GM19351 (cell line): ENCODE results near the gene VRK2.
"Not testable (repeated sequence)": the region's sequence is repeated elsewhere in the genome, so short reads cannot be mapped to it uniquely, and the experiment has no call there.

Experiments used
- ATAC-seq: cut with Tn5 transposase; IDR thresholded peaks from one replicate; pipeline ENCODE4 v1.9.1; 2021; ENCODE audit warnings: mild to moderate bottlenecking, moderate library complexity; ENCODE audit not compliant: unreplicated experiment

VRK2 gene

DNA sequence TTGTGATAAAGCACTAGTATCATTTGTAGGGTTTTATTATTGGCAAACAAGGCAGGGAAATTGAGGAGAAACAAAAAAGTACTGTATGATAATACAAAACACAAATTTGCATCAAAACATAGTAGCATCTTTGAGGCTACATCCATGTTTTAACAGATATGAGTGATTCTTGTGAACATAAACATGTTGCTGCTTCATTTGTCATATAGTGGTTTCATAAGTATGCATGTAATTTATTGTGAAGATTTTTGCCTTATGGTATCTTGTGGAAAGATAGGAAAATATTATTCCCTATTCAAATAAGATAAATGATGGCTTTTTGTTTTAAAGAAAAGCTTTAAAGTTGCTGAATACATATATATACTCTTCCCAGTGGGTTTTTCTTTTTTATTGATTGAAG, 60.3 kb downstream of the VRK2 start:
- no peak for ATAC-seq

- ATAC-seq, result no peak
Measured at GRCh38 chr2:58107803-58108710, 61.5 kb downstream of the VRK2 start.

- ATAC-seq, result no peak
Measured at GRCh38 chr2:58109481-58109880, 62.9 kb downstream of the VRK2 start.

- no peak for ATAC-seq
Measured at GRCh38 chr2:58110765-58111164, 64.2 kb downstream of the VRK2 start.

DNA sequence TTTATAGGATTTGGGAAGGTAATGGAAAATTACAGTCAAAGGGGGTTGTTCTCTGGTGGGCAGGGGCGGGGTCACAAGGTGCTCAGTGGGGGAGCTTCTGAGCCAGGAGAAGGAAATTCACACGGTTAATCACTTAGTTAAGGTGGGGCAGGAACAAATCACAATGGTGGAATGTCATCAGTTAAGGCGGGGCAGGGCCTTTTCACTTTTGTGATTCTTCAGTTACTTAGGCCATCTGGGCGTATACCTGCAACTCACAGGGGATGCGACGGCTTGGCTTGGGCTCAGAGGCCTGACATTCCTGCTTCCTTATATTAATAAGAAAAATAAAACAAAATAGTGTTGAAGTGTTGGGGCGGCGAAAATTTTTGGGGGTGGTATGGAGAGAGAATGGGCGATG, 67.0 kb downstream of the VRK2 start:
- ATAC-seq, result not testable (repeated sequence)

DNA sequence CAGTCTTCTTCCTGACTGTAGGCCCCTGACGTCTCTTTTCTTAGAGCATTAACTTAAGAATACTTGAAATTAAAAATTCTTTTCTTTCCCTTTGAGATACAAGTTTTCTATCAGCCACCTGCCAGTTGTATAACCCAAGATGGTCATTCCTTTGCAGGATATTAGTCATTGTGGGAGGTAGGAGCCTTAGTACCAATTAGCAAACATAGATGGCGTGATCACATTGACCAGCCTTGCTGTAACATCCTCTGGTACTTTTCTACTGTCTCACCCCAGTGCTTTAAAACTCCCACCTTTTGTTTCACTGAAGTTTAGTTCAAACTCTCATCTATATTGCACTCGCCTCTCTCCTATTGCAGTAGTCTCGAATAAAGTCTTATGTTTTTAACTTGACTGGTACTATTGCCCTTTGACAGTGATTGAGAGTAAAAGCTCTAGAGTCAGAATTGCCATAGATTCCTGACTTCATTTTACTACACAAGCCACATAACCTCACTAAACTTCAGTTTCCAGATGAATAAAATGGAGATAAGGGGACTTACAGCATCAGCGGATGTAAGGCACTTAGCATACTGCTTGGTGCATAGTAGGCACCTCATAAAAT, 74.1 kb downstream of the VRK2 start:
- ATAC-seq, result no peak

- ATAC-seq, result no peak
Measured at GRCh38 chr2:58122040-58122439, 75.4 kb downstream of the VRK2 start.

DNA sequence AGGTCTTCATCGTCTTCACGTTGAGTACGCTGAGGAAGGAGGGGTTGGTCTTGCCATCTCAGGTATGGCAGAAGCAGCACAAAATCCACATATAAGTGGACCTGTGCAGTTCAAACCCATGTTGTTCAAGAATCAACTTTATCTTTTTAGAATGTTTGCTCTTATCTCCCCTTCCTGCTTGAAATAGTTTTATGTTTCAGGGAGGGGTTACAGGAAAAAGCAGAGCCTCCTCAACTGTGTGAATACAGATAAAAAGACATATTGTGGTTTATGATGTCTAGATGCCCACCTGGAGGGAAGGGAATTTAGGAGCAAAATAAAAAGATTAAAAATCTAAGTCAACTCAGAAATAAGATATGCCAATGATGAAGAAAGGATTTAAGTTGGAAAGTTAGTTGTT, 75.9 kb downstream of the VRK2 start:
- ATAC-seq, result no peak

DNA sequence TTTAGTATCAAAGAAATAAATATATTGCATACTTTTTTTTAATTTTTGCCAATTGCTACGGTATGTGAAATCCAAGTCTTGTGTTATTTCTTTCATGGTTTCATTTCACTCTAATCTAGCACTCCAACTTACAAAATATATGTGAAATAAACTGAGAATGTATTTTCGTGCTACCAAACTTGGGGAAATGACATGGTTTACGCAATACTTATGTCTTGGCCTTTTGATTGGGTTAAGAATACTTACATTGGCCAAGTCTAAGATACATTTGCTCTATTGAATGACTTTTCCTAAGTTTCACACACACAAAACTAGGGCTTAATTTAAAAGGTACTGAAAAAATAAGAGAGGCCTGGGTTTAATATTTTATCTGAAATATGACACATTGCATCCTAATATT, 80.5 kb downstream of the VRK2 start:
- ATAC-seq, result no peak

DNA sequence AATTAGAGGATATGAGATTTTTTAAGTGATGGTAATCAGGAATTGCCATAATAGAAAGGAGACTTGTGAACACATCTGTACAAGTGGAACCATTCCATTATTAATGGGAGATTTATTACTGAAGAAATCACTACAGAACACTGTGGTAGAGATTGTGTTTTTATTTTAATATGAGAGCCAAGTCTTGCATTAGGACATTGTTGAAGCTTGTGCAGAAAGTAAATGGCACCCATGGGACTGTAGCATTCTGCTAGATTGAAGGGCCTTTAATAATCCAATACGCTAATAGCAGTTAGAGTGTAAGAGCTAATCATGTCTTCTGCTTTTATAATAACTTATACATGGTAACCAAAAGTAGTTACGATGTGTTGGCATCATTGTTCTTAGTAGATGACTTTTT, 83.6 kb downstream of the VRK2 start:
- no peak for ATAC-seq

- ATAC-seq, result no peak
Measured at GRCh38 chr2:58131191-58132011, 84.8 kb downstream of the VRK2 start.

GRCh38 chr2:58133395-58133794, 86.8 kb downstream of the VRK2 start:
- ATAC-seq, result no peak

DNA sequence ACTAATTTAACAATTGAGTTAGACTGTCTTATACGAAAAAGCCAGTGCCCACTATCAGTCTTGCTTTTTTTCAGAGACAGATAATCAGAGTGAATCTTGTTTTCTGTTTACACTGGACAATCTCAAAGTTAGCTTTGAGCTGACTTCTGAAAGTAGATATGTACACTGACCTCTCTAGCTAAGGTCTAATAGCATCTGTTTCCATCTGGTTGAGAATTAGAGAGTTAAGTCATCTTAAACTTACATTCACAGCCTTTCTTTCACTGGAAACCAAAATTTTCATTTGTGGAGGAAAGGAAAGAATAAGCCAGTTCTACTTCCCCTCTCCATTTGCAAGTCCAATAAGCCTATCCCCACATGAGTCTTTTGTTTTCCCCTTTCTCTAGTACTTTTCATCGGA, 89.3 kb downstream of the VRK2 start:
- no peak for ATAC-seq

DNA sequence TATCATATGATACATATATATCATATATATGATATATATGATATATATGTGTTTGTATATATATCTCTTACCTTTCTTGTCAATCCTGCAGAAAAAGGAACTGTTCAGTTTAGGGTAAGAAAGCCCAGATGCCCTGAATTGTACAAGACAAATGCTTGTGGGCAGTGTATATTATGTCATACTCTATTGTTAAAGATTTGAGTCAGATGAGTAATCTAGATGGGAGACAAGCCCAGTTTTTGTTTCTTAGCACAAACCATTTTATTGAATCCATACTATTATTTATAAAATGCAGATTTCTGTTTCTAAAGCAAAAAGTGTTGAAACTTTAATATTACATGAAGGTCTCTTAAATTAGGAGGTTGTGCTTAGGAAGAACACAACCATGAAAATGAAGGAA, 90.6 kb downstream of the VRK2 start:
- peak; percentile 75 for ATAC-seq

- no peak for ATAC-seq
Measured at GRCh38 chr2:58137856-58138255, 91.2 kb downstream of the VRK2 start.

DNA sequence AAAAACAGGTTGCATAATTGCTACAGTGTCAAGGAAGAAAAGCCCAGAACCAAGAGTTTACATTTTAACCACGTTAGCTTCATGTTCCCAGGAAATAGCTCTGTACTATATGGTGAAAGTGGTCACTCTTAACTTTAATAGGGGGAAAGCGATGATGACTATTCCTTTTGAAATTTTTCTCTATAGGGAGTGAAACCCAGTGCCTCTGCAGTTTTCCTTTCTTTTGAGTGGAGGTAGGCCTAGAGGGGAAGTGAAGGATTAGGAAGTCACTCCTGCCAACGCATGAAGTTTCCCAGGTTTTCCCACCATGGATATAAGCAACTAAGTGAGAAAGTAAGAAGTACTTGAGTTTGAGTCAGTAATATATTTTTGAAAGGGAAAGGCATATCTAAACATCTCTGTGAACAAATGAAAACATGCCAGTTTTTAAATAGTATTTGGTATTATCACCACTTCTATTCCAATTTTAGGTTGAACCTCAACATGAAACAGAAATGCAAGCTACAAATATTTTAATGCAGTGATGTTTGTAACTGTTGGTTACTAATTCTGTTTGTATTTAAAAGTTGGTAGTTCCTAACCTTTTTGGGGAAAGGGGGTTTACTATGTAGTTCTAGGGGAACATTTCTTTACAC, 91.9 kb downstream of the VRK2 start:
- ATAC-seq, result no peak

GRCh38 chr2:58140508-58141072, 94.0 kb downstream of the VRK2 start:
- ATAC-seq, result no peak

GRCh38 chr2:58145769-58146168, 99.2 kb downstream of the VRK2 start:
- not testable (repeated sequence) for ATAC-seq

GRCh38 chr2:58146707-58147106, 100.1 kb downstream of the VRK2 start:
- ATAC-seq, result no peak

GRCh38 chr2:58155160-58155778, 108.7 kb downstream of the VRK2 start:
- no peak for ATAC-seq
